Spinal cord (tissue), 10 donors: ENCODE data around the gene BDH2. TPM values are rescaled to one million over a fixed set of nuclear protein-coding genes. Genes with fewer than 3 reads are reported as not detected.
A peak's percentile ranks its signal among the peaks of the same experiment; 100 is the strongest.

Source experiments
- DNase-seq, 6 donors: peaks; one replicate each; pipeline versions ENCODE4 v3.0.0 to v3.0.0-alpha.2; 2013 to 2015; ENCODE audit warnings: low spot score in 6 of 6, low read depth in 4 of 6
- H3K27ac ChIP-seq: one replicate; pipeline ENCODE4 v1.5.1; 2013; ENCODE audit warnings: low read depth, low read length, control low read depth
- H3K27me3 ChIP-seq: one replicate; pipeline ENCODE4 v1.6.1; 2013; ENCODE audit warnings: low read length; ENCODE audit not compliant: control insufficient read depth, insufficient read depth
- H3K36me3 ChIP-seq: one replicate; pipeline ENCODE4 v1.6.1; 2013; ENCODE audit warnings: low read length; ENCODE audit not compliant: control insufficient read depth, insufficient read depth
- H3K4me1 ChIP-seq: one replicate; pipeline ENCODE4 v1.6.1; 2013; ENCODE audit warnings: low read length; ENCODE audit not compliant: control insufficient read depth, insufficient read depth
- H3K4me3 ChIP-seq: one replicate; pipeline ENCODE4 v1.5.1; 2013; ENCODE audit warnings: low read depth, low read length, control low read depth
- H3K9me3 ChIP-seq: one replicate; pipeline ENCODE4 v1.6.1; 2013; ENCODE audit warnings: low read length; ENCODE audit not compliant: control insufficient read depth, insufficient read depth
- WGBS: methylation state at CpG from one replicate; pipeline ENCODE4 v1.1.5; 2013; ENCODE audit warnings: missing lambda C conversion rate; ENCODE audit not compliant: insufficient coverage; 5-methylcytosine and 5-hydroxymethylcytosine counted together
- polyA plus RNA-seq, 2 donors: library from polyadenylated mRNA; unstranded; fragments of 120-200 nt; gene quantifications; one replicate each; pipeline ENCODE4 v1.2.1, GENCODE V29; 2013; ENCODE audit not compliant: insufficient read length in 2 of 2
- total RNA-seq, 2 donors: library from RNA; depleted of rRNA in 1 of 2; stranded (reverse); fragments of 120-200 nt in 1 of 2; fragments of >200 nt in 1 of 2; gene quantifications; one replicate each; pipeline versions ENCODE4 v1.2.3 to v1.2.4, GENCODE V29; 2013 to 2014
- donor health status: healthy.

The BDH2 gene
- total and polyA plus RNA-seq, 4 donors: 47.2 to 129 (median 50.7) TPM

GRCh38 chr4:103046416-103047290, 53.0 kb downstream of the BDH2 start:
- Histone ChIP-seq H3K27me3 (no peaks in the 10 kb centered on the region), H3K36me3 (peaks cover 5% of the 10 kb centered on the region), H3K4me1 (no peaks in the 10 kb centered on the region), H3K27ac (no peak overlapping the region), H3K9me3 (no peaks in the 10 kb centered on the region), H3K4me3 (no peak overlapping the region)
- DNase-seq: peak in 3 of 6 donors; percentile 9 to 52 (median 51)
- WGBS: 39% methylated on average over 4 of the region's 5 CpGs

- no peak overlapping the region for H3K4me3 ChIP-seq
- no peak for DNase-seq
- H3K36me3 ChIP-seq: peaks cover 2% of the 10 kb centered on the region
- no peaks in the 10 kb centered on the region for H3K27me3 ChIP-seq
- no peak overlapping the region for H3K27ac ChIP-seq
- H3K4me1 ChIP-seq: no peaks in the 10 kb centered on the region
- WGBS: 91% methylated on average over 1 of the region's 2 CpGs
- H3K9me3 ChIP-seq: no peaks in the 10 kb centered on the region
Measured at GRCh38 chr4:103044183-103044582, 55.5 kb downstream of the BDH2 start.

GRCh38 chr4:103036169-103036568, 63.5 kb downstream of the BDH2 start:
- H3K27me3 ChIP-seq: no peaks in the 10 kb centered on the region
- H3K27ac ChIP-seq: no peak overlapping the region
- H3K4me3 ChIP-seq: no peak overlapping the region
- WGBS: no CpG with 5 or more reads among the region's 2 CpGs
- no peaks in the 10 kb centered on the region for H3K9me3 ChIP-seq
- H3K36me3 ChIP-seq: no peaks in the 10 kb centered on the region
- H3K4me1 ChIP-seq: no peaks in the 10 kb centered on the region
- no peak for DNase-seq

GRCh38 chr4:103032574-103032973, 67.1 kb downstream of the BDH2 start:
- Histone ChIP-seq H3K36me3 (no peaks in the 10 kb centered on the region), H3K27ac (no peak overlapping the region), H3K27me3 (no peaks in the 10 kb centered on the region), H3K9me3 (no peaks in the 10 kb centered on the region), H3K4me1 (no peaks in the 10 kb centered on the region), H3K4me3 (no peak overlapping the region)
- no peak for DNase-seq
- WGBS: no CpG with 5 or more reads among the region's 2 CpGs

GRCh38 chr4:103030791-103031190, 68.8 kb downstream of the BDH2 start:
- Histone ChIP-seq H3K9me3 (no peaks in the 10 kb centered on the region), H3K4me3 (no peak overlapping the region), H3K36me3 (peaks cover 2% of the 10 kb centered on the region), H3K4me1 (no peaks in the 10 kb centered on the region), H3K27me3 (no peaks in the 10 kb centered on the region), H3K27ac (no peak overlapping the region)
- DNase-seq: no peak
- 92% methylated on average over 2 of the region's 3 CpGs for WGBS

- H3K4me1 ChIP-seq: no peaks in the 10 kb centered on the region
- no CpG with 5 or more reads among the region's 1 CpG for WGBS
- no peaks in the 10 kb centered on the region for H3K9me3 ChIP-seq
- H3K27me3 ChIP-seq: no peaks in the 10 kb centered on the region
- no peak overlapping the region for H3K4me3 ChIP-seq
- H3K36me3 ChIP-seq: peaks cover 2% of the 10 kb centered on the region
- DNase-seq: no peak
- no peak overlapping the region for H3K27ac ChIP-seq
Measured at GRCh38 chr4:103029300-103029699, 70.3 kb downstream of the BDH2 start.

Other genes starting within 250 kb of the BDH2 start
- gene CISD2, start 230.8 kb downstream of the BDH2 start, total RNA-seq: 10 to 100 TPM; 31.7 to 65.9 TPM
- gene CISD2, start 230.8 kb downstream of the BDH2 start, polyA plus RNA-seq: 10 to 100 TPM; 57.6 to 62.1 TPM
- gene SLC9B1, start 80.1 kb downstream of the BDH2 start, total RNA-seq: 1 to 10 TPM; 4.4 to 9.7 TPM
- gene SLC9B1, start 80.1 kb downstream of the BDH2 start, polyA plus RNA-seq: 1 to 10 TPM; 2.7 to 3.4 TPM
- 10 to 100 TPM; 58.7 to 67.3 TPM for gene SLC9B2, start 23.1 kb downstream of the BDH2 start, total RNA-seq
- 10 to 100 TPM; 40.9 to 42.6 TPM for gene SLC9B2, start 23.1 kb downstream of the BDH2 start, polyA plus RNA-seq
- gene CENPE, start 98.5 kb upstream of the BDH2 start, total RNA-seq: 1 to 10 TPM; 7.6 to 9.1 TPM
- 1 to 10 TPM; 4.0 to 7.1 TPM for gene CENPE, start 98.5 kb upstream of the BDH2 start, polyA plus RNA-seq